Stimulated activated CD8-positive, alpha-beta memory T cell treated with anti-CD3 and anti-CD28 coated beads, Interleukin-4, amount 100 ng/mL, for 1 hour (primary cell): ENCODE results near the gene DPYSL3.

Experiments used
- DNase-seq, 2 donors: peaks; one replicate each; pipeline ENCODE4 v3.0.0-alpha.2; 2020; ENCODE audit warnings: low read depth in 2 of 2, low spot score in 1 of 2

Gene DPYSL3

GRCh38 chr5:147406636-147407035, 103.2 kb downstream of the DPYSL3 start:
- no peak for DNase-seq

- no peak for DNase-seq
Observed at GRCh38 chr5:147404706-147405105, 105.2 kb downstream of the DPYSL3 start.

GRCh38 chr5:147403651-147404640, 105.9 kb downstream of the DPYSL3 start:
- no peak for DNase-seq

GRCh38 chr5:147400881-147401280, 109.0 kb downstream of the DPYSL3 start:
- no peak for DNase-seq

GRCh38 chr5:147400126-147400809, 109.6 kb downstream of the DPYSL3 start:
- no peak for DNase-seq

GRCh38 chr5:147398860-147399259, 111.0 kb downstream of the DPYSL3 start:
- no peak for DNase-seq

GRCh38 chr5:147397616-147398015, 112.3 kb downstream of the DPYSL3 start:
- no peak for DNase-seq

- no peak for DNase-seq
Observed at GRCh38 chr5:147396070-147396823, 113.6 kb downstream of the DPYSL3 start.

- DNase-seq, result no peak
Observed at GRCh38 chr5:147393874-147394672, 115.8 kb downstream of the DPYSL3 start.

GRCh38 chr5:147391781-147392180, 118.1 kb downstream of the DPYSL3 start:
- no peak for DNase-seq

- no peak for DNase-seq
Observed at GRCh38 chr5:147390654-147391225, 119.1 kb downstream of the DPYSL3 start.

- no peak for DNase-seq
Observed at GRCh38 chr5:147388184-147389108, 121.4 kb downstream of the DPYSL3 start.

GRCh38 chr5:147387109-147387508, 122.8 kb downstream of the DPYSL3 start:
- no peak for DNase-seq

GRCh38 chr5:147384346-147385193, 125.3 kb downstream of the DPYSL3 start:
- DNase-seq, result no peak

- no peak for DNase-seq
Observed at GRCh38 chr5:147382776-147383175, 127.1 kb downstream of the DPYSL3 start.

GRCh38 chr5:147381555-147381954, 128.3 kb downstream of the DPYSL3 start:
- no peak for DNase-seq

GRCh38 chr5:147377682-147378081, 132.2 kb downstream of the DPYSL3 start:
- no peak for DNase-seq

GRCh38 chr5:147375151-147375550, 134.7 kb downstream of the DPYSL3 start:
- no peak for DNase-seq
